ENCODE data around the gene HOXC9.

GRCh38 chr12:53983950-53984572, 15.9 kb upstream of the HOXC9 start:
- TF ChIP-seq CTCF (conservative IDR thresholded peaks at IDR 0.05 in 1 of 2, IDR thresholded peaks at IDR 0.05 in 1 of 2; ENCODE audit: extremely low read depth in 1 of 2, insufficient read depth in 1 of 2, low read depth in 1 of 2, low read length in 2 of 2) (no peak), EZH2 (IDR thresholded peaks at IDR 0.05; ENCODE audit: borderline replicate concordance, low read length) (no peak)

All from mammary epithelial cell (primary cell).